22Rv1 (cell line): ENCODE results near the gene IQCE.

Source experiments
- H3K27ac ChIP-seq: fragments of 450-650 bp; 2 replicates; pipeline ENCODE4 v1.5.1; 2017
- ZFX ChIP-seq: fragments of 450-650 bp; IDR thresholded peaks from 2 replicates; pipeline ENCODE4 v1.6.1; 2017; ENCODE audit warnings: antibody characterized with exemption, borderline replicate concordance
- TF ChIP-seq, protein P1 (sequence below): fragments of 450-650 bp; IDR thresholded peaks from 2 replicates; pipeline ENCODE4 v1.5.1; 2017; ENCODE audit warnings: mild to moderate bottlenecking

The IQCE gene

DNA sequence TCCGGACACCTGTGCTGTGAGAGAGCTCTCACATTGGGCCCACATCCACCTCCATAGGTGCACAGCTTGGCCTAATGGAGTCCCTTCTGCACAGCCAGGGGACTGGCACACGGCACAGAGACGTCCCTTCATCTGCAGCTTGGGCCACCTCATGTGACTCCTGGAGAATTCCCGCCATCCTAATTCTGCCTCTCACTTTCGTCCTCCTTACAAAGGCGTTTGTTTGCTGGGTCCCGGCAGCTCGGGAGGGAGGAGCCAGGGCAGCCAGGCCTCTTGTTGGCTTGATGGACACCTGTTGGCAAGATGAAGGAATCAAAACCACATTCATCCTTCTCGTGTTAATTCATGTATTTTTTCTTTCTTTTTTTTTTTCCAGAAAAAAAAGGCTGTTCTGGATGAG lies 42.3 kb downstream of the IQCE start:
- H3K27ac ChIP-seq, result no peak overlapping the region
- TF ChIP-seq ZFX, result no peak
- TF ChIP-seq, protein P1, sequence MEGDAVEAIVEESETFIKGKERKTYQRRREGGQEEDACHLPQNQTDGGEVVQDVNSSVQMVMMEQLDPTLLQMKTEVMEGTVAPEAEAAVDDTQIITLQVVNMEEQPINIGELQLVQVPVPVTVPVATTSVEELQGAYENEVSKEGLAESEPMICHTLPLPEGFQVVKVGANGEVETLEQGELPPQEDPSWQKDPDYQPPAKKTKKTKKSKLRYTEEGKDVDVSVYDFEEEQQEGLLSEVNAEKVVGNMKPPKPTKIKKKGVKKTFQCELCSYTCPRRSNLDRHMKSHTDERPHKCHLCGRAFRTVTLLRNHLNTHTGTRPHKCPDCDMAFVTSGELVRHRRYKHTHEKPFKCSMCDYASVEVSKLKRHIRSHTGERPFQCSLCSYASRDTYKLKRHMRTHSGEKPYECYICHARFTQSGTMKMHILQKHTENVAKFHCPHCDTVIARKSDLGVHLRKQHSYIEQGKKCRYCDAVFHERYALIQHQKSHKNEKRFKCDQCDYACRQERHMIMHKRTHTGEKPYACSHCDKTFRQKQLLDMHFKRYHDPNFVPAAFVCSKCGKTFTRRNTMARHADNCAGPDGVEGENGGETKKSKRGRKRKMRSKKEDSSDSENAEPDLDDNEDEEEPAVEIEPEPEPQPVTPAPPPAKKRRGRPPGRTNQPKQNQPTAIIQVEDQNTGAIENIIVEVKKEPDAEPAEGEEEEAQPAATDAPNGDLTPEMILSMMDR, result 0 out of 2 replicates have a peak, but pooled peaks have one; percentile 8

DNA sequence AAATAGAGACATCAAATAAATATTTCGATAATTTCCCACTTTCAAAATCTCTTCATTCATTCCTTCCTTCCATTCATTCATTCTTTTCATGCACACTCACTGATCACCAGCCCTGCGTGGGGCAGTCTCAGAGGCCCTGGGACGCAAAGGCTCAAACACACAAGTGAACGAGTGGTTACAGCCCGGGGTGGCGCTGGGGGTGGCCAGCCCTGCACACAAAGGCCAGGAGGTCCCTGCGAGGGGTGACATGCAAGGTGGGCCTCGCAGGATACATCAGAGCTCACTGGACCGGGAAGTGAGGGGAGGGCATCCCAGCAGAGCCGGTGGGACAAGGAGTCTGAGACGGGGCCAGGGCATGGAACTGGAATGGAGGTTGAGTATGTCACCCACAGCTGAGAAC lies 43.1 kb downstream of the IQCE start:
- TF ChIP-seq ZFX, result no peak
- TF ChIP-seq, protein P1, result no peak

DNA sequence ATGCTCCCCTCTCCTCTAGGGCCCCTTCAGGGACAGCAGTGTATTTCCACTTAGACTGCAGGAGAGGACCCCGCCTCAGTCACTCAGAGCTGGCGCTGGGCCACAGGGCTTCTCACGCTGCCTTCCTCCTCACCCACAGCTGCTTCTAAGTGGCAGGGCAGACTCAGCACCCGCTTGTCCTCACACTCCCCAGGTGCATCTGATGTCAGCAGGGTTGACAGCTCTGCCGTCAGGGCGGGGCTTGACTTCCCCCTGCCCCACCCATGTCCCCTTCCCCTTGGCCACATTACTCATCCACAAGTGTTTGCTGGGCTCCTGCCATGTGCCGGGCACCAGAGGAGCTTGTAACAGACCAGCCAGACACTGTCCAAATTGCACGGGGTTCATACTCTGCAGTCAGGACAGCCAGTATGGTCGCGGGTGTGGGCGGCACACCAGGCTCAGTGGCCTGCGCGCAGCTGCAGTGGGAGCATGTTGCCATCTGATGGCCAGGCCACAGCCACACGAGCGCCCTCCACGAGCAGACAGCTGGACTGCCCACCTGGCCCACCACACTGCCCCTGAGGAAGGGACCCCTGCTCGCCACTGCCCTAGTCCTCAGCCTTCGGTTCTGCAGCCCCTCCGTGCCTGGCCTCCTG lies 43.7 kb downstream of the IQCE start:
- TF ChIP-seq ZFX, result no peak
- TF ChIP-seq, protein P1, result no peak
- no peak overlapping the region for H3K27ac ChIP-seq

More for the DNA sequence above, 43.1 kb downstream of the IQCE start:
- H3K27ac ChIP-seq, result no peak overlapping the region

DNA sequence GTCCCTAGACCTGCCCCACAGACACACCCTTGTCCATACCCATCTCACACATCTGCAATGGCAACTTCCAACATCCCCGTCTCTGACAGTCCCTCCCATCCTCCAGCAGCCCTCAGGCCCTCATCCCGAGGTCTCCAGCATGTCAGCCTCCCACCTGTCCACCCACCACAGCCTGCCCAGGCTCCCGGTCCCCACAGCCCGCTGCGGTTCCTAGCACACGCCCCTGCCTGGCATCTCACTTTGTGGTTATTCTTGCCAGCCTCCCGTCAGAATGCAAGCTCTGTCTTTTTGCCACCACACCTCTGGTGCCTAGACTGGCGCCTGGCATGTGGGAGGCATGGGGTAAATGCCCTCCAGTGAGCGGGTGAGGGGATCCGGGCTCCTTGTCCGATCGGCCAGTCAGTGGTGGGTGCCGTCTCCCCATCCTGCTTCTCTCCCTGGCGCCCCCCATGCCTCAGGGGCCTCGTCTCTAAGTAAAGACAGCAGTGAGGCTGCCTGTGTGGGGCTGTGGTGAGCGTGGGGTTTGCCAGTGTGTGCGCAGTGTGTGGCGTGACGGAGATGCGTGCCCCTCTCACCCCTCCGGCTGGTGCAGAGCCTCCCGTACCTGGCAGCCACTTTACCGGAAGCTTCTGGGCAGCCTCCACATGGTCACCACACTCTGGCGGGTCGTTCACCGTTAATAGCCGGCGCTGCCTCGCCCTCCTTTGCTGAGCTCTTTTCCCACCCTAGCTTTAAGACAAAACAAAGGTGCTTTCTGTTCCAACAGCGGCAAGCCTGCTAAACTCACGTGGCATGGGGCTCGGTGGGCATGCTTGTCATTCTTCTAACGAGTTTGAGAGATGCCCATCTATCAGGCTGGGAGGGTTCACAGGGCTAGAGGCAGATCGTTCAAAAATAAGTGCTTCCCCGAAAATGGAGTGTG lies 44.5 kb downstream of the IQCE start:
- no peak overlapping the region for H3K27ac ChIP-seq
- TF ChIP-seq, protein P1, result no peak
- TF ChIP-seq ZFX, result no peak

- TF ChIP-seq, protein P1, result no peak
- TF ChIP-seq ZFX, result no peak
- H3K27ac ChIP-seq, result no peak overlapping the region
Observed at GRCh38 chr7:2604608-2605174, 45.9 kb downstream of the IQCE start.

DNA sequence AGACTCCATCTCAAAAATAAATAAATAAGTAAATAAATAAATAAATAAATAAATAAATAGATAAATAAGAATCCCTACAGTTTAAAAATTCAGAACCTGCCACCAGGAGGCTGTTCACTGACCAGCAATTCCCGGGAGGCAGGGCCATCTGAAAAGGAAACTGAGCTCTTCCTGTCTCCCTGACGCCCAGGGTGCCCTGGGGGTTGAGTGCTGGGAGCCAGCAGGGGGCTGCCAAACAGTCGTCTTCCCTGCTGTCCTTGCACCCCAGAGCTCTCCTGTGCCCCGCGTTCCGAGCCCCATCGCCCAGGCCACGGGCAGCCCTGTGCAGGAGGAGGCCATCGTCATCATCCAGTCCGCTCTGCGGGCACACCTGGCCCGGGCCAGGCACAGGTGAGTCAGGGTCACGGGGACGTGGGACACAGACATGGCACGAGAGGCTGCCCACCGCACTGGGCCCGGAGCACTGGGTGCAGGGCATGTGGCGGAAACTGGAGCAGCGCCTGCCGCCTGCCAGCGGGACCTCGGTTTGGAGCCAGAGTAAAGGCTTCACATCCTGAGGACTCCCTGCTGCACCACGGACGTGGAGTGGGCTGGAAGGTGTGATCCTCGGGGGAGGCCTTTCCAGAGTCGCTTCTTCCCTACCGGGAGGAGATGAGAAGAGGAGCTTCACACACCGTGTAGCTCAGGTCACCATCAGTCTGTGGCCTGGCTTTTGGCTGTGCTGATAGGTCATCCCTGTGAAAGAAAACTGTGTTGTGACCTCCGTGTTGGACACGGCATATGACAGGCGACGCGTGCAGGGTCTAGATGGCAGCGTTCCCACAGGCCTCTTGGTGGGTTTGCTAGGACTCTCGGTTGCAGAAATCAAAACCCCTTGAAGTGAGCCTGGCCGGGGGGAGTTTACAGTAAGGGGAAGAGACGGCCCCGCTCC lies 47.1 kb downstream of the IQCE start:
- no peak overlapping the region for H3K27ac ChIP-seq
- TF ChIP-seq, protein P1, result no peak
- no peak for TF ChIP-seq ZFX
